GM10248 (cell line): ENCODE measurements around the gene UBE2L3.

Experiments
- CTCF ChIA-PET: fragments of 300-600 bp; sonication (Branson Sonifier 250); formaldehyde crosslinking; extraction: SDS; loops from one replicate; lab custom pipeline; 2021; ENCODE audit warnings: antibody characterized with exemption; lab: Yijun Ruan, JAX
- POLR2A ChIA-PET: fragments of 350-650 bp; sonication (Branson Sonifier 250); formaldehyde crosslinking; extraction: SDS; loops from one replicate; lab custom pipeline; 2020; ENCODE audit warnings: antibody characterized with exemption; lab: Yijun Ruan, JAX
- DNase-seq: peaks from one replicate; pipeline ENCODE4 v3.0.0; 2012; ENCODE audit errors: extremely low spot score
- TF ChIP-seq, protein P1 (sequence below): IDR thresholded peaks from 2 replicates; pipeline ENCODE4 v1.5.1; 2012; ENCODE audit warnings: mild to moderate bottlenecking, low read depth; ENCODE audit errors: extremely low read depth, missing control alignments, control extremely low read depth

UBE2L3 gene

DNA sequence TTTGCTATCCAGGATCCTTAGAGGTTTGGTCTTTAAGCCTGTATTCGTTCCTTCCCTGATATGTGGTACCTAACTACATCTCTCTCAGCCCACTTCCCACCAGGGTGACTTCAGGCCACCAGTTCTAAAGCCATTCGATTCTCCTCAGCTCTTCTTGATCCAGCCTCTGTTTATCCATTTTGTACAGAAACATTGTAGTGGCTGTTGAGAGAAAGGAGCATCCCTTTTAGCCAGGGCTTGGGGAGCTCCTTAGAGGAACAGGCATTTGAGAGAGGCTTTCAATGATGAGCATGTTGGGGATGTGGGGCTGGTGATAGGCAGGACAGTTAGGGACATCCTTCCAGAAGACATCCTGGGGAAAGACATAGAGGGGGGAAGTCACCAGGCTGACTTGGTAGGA lies 17.9 kb downstream of the UBE2L3 start:
- CTCF ChIA-PET = no interaction called here
- TF ChIP-seq, protein P1, sequence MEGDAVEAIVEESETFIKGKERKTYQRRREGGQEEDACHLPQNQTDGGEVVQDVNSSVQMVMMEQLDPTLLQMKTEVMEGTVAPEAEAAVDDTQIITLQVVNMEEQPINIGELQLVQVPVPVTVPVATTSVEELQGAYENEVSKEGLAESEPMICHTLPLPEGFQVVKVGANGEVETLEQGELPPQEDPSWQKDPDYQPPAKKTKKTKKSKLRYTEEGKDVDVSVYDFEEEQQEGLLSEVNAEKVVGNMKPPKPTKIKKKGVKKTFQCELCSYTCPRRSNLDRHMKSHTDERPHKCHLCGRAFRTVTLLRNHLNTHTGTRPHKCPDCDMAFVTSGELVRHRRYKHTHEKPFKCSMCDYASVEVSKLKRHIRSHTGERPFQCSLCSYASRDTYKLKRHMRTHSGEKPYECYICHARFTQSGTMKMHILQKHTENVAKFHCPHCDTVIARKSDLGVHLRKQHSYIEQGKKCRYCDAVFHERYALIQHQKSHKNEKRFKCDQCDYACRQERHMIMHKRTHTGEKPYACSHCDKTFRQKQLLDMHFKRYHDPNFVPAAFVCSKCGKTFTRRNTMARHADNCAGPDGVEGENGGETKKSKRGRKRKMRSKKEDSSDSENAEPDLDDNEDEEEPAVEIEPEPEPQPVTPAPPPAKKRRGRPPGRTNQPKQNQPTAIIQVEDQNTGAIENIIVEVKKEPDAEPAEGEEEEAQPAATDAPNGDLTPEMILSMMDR = no peak
- POLR2A ChIA-PET = interaction anchor here (0.6 kb wide), 1 partner anchor 19 kb away, joined by 3 read pairs; no protein-coding TSS in a partner anchor
- no peak for DNase-seq

DNA sequence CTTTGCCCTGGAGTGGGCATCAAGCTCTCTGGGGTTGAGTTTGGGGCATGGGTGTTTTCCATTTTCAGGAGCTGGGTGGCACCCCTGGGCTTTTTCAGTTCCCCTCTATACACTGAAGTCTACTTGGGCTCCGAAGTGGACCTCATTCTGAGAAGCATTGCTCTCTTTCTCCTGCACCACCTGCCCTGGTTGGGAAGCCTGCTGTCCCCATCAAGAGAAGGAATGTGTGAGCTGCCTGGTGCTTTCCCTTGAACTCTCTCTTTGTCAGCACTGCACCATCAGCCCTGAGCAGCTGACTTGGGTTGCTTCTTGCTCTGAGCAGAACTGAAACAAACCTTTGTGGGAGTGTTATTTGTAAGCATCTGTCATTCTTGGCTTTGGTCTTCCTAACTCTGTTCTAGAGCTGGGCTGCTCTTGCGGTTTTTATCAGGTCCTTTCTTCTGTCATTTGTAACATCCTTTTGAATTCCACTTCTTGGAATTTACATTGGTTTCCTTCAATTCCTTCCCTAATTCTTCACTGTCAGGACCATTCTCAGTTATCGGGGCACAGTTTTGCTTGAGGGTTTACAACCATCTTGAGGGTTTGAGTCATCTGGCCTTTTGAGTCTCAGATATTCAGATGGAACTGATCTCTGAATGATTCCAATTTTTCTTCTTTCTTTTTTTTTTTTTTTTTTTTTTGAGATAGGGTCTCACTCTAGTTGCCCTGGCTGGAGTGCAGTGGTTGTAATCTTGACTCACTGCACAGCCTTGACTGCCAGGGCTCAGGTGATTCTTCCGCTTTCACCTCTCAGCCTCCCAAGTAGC lies 20.5 kb downstream of the UBE2L3 start:
- peak; percentile 84 for DNase-seq
- TF ChIP-seq, protein P1 = no peak
- ChIA-PET POLR2A (interaction anchor here (0.7 to 1.2 kb wide), 6 partner anchors 8 to 810 kb away, joined by 3 to 8 read pairs (median 4); no protein-coding TSS in a partner anchor), CTCF (interaction anchor here (1.2 to 2.4 kb wide), 9 partner anchors 9 to 59 kb away, joined by 3 to 16 read pairs (median 4); partner anchors contain the start of gene YDJC)

DNA sequence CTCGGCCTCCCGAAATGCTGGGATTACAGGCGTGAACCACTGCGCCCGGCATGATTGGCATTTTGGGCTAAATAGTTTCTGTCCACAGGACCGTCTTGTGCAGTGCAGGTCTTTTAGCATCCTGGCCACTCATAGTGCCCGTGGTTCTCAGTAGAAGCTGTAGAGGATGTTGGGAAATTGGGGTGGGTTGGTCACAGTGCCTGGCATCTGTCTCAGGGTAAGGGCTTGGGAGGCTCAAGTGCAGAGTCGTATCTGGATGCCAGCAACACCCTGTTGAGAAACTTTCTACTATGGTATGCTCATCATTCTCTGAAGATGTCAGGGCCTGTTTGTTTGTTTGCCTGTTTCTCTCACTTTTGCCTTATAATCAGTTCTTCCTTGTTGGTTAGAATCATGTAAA lies 21.9 kb downstream of the UBE2L3 start:
- no peak for DNase-seq
- TF ChIP-seq, protein P1 = no peak
- ChIA-PET CTCF (interaction anchor here (1.0 kb wide), 1 partner anchor 54 kb away, joined by 3 read pairs; no protein-coding TSS in a partner anchor), POLR2A (no interaction called here)

DNA sequence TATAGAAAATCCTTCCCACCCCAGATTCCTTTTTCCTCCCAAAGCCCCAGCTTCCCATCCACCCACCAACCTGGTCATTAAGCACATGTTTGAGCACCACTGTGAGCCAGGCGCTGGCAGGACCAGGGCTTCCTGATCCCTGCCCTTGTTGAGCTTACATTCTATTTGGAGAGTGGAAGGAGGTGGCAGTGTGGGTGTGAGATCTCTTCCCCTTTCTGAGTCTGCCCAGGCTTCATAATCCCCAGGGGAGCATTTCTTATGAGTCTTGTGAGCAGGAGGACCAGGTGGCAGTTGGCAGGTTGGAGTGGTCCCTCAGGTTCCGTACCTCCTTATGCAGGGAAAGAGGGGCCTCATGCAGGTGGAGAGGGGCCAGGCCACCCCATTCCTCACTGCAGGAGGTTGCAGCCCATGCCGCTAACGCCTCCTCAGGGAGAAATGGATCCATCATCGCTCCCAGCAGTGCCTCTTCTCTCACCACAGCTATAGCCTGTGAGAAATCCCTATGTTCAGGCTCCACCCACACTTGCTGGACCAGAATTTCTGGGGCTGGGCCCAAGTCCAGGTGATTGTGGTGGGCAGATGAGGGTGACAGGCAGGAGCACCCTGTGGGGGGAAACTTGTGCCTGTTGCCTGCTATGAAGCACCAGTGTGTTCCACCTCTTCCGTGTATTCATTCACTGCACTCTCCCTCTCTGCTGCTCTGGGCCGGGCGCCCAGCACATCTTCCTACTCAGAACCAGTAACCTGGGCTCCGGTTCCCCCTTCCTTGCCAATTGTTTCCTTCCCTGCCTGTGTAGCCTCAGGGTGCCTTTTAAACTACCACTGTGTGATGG lies 23.5 kb downstream of the UBE2L3 start:
- CTCF ChIA-PET = no interaction called here
- DNase-seq = no peak
- POLR2A ChIA-PET = no interaction called here
- TF ChIP-seq, protein P1 = no peak

DNA sequence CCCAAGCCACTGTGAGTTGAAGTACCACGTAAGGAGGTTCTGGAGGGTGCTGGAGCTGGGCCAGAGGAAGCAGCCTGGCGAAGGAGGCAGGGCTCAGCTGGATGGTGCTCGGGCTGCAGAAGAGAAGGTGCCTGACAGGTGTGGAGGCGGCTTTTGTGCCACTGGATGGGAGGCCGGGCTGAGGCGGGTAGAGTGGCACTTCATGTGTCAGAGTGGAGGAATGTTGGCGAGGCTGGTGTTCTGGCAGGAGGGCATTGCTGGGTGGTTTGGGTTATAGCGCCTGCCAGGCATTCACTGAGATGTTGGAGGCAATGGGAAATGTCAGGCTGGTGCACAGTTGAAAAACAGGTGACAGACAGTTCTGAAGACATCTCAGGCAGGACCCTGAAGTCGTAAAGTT lies 24.2 kb downstream of the UBE2L3 start:
- ChIA-PET POLR2A (no interaction called here), CTCF (interaction anchor here (1.4 to 1.8 kb wide), 2 partner anchors 8 to 38 kb away, joined by 4 to 7 read pairs; partner anchors contain the start of gene YDJC)
- TF ChIP-seq, protein P1 = no peak
- DNase-seq = no peak

DNA sequence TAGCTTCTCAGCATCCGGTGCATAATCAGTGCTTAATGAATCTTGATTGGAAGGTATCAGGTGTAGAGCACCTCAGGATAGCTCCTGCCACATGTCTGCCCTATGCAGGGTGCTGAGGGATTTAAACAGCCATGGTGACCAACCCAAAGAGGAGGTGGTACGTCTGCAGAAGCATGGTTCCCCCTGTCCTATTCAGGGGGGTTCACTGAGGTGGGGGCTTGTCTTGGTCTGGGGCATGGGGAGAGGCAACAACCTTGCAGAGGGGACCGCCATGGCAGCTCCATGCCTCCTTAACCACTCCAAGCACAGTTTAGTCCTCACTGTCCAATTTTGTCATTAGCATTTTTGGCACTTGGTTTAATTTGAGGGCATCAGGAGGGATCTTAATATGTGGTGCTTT lies 24.9 kb downstream of the UBE2L3 start:
- TF ChIP-seq, protein P1 = no peak
- ChIA-PET CTCF (interaction anchor here (1.3 to 1.8 kb wide), 3 partner anchors 9 to 37 kb away, joined by 3 to 7 read pairs (median 4); partner anchors contain the start of gene YDJC), POLR2A (no interaction called here)
- DNase-seq = no peak
